ENCODE data around the gene SYT7. TPM values are rescaled to one million over a fixed set of nuclear protein-coding genes. Genes with fewer than 3 reads are reported as not detected.
"Not testable (repeated sequence)": the region's sequence is repeated elsewhere in the genome, so short reads cannot be mapped to it uniquely, and the experiment has no call there.

Gene SYT7
- polyA plus RNA-seq, 4 donors: 0.81 to 12.2 (median 3.0) TPM

DNA sequence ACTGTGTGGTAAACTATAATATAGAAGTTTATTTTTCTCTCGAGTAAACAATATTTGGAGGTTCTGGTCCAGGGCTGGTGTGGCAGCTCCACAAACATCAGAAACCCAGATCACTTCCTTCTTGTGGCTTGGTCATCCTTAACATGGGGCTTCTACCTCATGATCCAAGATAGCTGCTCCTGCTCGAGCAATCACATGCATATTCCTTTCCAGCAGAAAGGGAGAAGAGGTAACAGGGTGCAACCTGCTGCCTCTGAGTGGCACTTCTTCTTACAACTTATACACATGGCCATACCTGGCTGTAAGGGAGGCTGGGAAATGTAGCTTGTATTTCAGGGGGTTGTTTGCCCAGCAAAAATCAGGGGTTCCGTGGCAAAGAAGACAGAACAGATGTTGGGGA, 44.6 kb upstream of the SYT7 start:
- no peak overlapping the region for H3K4me3 ChIP-seq (ENCODE audit: low read depth in 1 of 3, low read length in 3 of 3)
- H3K9me3 ChIP-seq (ENCODE audit: control insufficient read depth in 2 of 2, insufficient read depth in 1 of 2, low read depth in 1 of 2, low read length in 1 of 2): no peaks in the 10 kb centered on the region
- H3K4me1 ChIP-seq (ENCODE audit: control insufficient read depth in 3 of 3, insufficient read depth in 2 of 3, low read depth in 1 of 3, low read length in 2 of 3): peaks cover 0 to 13% (median 0%) of the 10 kb centered on the region in 3 donors
- H3K27ac ChIP-seq (ENCODE audit: low read depth in 1 of 3, low read length in 2 of 3): no peak overlapping the region
- H3K27me3 ChIP-seq (ENCODE audit: control insufficient read depth in 3 of 3, insufficient read depth in 3 of 3, low read length in 3 of 3): no peaks in the 10 kb centered on the region
- WGBS, 3 donors: 86 to 91% (median 90%) methylated on average over 3 of the region's 3 CpGs
- H3K36me3 ChIP-seq (ENCODE audit: control insufficient read depth in 3 of 3, insufficient read depth in 2 of 3, low read depth in 1 of 3, low read length in 3 of 3): no peaks in the 10 kb centered on the region
- FAIRE-seq: no peak
- DNase-seq: no peak

DNA sequence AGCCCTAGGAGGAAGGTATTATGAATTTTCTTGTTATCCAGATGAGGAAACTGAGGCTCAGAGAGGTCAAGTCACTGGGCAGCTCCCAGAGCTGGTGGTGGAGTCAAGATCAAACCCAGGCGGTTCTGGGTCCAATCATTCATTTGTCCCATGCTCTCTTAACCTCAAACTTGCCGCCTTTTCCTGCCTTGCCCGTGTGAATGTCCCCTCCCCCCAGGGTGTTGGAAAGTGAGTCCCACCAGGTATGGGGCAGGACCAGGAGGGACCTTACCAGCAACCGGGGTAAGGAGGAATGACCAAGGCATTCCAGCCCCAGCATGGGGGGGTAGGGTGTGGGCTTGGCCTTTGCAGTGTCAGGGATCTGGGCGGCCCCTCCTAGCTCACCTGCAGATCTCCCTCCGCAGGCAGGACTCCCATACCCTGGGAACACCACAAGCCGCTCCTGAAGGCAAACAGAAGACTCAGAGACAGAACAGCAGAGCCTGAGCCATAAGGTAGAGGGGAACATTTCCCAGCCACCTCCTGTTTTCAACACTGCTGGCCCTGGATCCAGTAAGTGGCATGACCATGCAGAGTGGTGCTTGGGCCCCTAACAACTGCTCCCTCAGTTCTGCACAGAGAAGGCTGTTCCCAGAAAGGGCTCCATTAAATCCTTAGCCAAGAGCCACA, 41.2 kb upstream of the SYT7 start:
- Histone ChIP-seq H3K4me3 (ENCODE audit: low read depth in 1 of 3, low read length in 3 of 3) (no peak overlapping the region), H3K27ac (ENCODE audit: low read depth in 1 of 3, low read length in 2 of 3) (no peak overlapping the region), H3K27me3 (ENCODE audit: control insufficient read depth in 3 of 3, insufficient read depth in 3 of 3, low read length in 3 of 3) (peaks cover 0 to 8% (median 0%) of the 10 kb centered on the region in 3 donors), H3K36me3 (ENCODE audit: control insufficient read depth in 3 of 3, insufficient read depth in 2 of 3, low read depth in 1 of 3, low read length in 3 of 3) (no peaks in the 10 kb centered on the region), H3K4me1 (ENCODE audit: control insufficient read depth in 3 of 3, insufficient read depth in 2 of 3, low read depth in 1 of 3, low read length in 2 of 3) (peaks cover 0 to 7% (median 0%) of the 10 kb centered on the region in 3 donors), H3K9me3 (ENCODE audit: control insufficient read depth in 2 of 2, insufficient read depth in 1 of 2, low read depth in 1 of 2, low read length in 1 of 2) (no peaks in the 10 kb centered on the region)
- no peak for FAIRE-seq
- no peak for DNase-seq
- 63 to 76% (median 65%) methylated on average over 7 of the region's 7 CpGs for WGBS, 3 donors

DNA sequence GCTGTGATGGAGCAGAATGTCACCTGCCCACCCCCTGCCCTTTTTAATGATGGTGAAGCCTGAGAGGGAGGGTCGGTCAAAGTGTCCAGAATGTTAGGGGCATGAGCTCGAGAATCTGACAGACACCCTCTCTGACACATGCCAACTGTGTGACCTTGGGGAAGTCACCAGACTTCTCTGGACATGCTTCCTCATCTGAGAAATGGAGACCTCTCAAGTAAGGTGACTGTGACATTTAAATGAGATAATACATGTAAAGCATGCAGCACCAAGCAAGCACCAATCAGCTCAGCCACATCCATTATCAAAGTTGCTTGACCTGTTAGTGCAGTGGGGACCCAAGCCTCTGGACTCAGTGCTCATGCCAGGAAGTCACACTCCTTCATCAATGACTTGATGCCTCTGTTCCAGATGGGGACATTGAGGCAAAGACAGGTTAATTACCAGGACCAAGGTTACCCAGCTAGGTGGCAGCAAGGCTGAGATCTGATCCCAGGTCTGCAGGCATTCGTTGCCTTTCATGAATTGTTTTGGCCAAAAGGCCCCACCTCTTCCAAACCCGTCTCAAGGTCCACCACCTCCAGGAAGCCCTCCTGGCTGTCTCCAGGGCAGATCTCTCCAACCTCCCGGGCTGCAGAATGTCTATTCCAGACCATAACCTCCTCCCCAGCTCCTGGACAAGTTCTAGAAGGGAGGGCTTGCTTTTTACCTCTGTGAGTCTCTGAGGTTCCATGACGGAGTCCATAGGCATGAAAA, 38.8 kb upstream of the SYT7 start:
- Histone ChIP-seq H3K27me3 (ENCODE audit: control insufficient read depth in 3 of 3, insufficient read depth in 3 of 3, low read length in 3 of 3) (peaks cover 0 to 8% (median 0%) of the 10 kb centered on the region in 3 donors), H3K36me3 (ENCODE audit: control insufficient read depth in 3 of 3, insufficient read depth in 2 of 3, low read depth in 1 of 3, low read length in 3 of 3) (no peaks in the 10 kb centered on the region), H3K27ac (ENCODE audit: low read depth in 1 of 3, low read length in 2 of 3) (no peak overlapping the region), H3K4me3 (ENCODE audit: low read depth in 1 of 3, low read length in 3 of 3) (no peak overlapping the region), H3K9me3 (ENCODE audit: control insufficient read depth in 2 of 2, insufficient read depth in 1 of 2, low read depth in 1 of 2, low read length in 1 of 2) (no peaks in the 10 kb centered on the region), H3K4me1 (ENCODE audit: control insufficient read depth in 3 of 3, insufficient read depth in 2 of 3, low read depth in 1 of 3, low read length in 2 of 3) (no peaks in the 10 kb centered on the region)
- WGBS, 3 donors: 47 to 70% (median 57%) methylated on average over 6 of the region's 6 CpGs
- no peak for DNase-seq
- no peak for FAIRE-seq

DNA sequence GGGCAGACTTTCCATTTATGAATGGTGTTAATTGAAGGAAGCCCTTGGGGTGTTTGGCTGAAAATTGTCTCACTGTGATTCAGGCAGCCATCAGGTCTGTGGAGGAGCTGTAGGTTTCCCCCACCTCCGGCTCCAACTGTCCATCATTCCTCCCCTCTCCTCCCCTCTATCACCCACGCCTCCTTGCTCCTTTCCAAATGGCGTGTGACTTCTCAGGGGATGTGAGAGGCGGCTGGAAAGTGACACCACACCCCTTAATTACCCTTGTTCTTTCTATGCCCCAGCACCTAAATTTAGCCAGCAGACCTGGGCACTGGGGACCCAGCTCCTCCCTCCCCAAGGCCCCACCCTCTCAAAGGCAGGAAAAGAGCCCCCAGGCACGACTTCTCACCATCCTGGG, 38.1 kb upstream of the SYT7 start:
- Histone ChIP-seq H3K36me3 (ENCODE audit: control insufficient read depth in 3 of 3, insufficient read depth in 2 of 3, low read depth in 1 of 3, low read length in 3 of 3) (no peaks in the 10 kb centered on the region), H3K9me3 (ENCODE audit: control insufficient read depth in 2 of 2, insufficient read depth in 1 of 2, low read depth in 1 of 2, low read length in 1 of 2) (no peaks in the 10 kb centered on the region), H3K27ac (ENCODE audit: low read depth in 1 of 3, low read length in 2 of 3) (no peak overlapping the region), H3K27me3 (ENCODE audit: control insufficient read depth in 3 of 3, insufficient read depth in 3 of 3, low read length in 3 of 3) (peaks cover 0 to 8% (median 0%) of the 10 kb centered on the region in 3 donors), H3K4me1 (ENCODE audit: control insufficient read depth in 3 of 3, insufficient read depth in 2 of 3, low read depth in 1 of 3, low read length in 2 of 3) (no peaks in the 10 kb centered on the region), H3K4me3 (ENCODE audit: low read depth in 1 of 3, low read length in 3 of 3) (no peak overlapping the region)
- FAIRE-seq (no peak), DNase-seq (no peak)
- WGBS, 3 donors: 17 to 29% (median 17%) methylated on average over 5 of the region's 5 CpGs

GRCh38 chr11:61617515-61617914, 36.6 kb upstream of the SYT7 start:
- DNase-seq: no peak
- H3K4me3 ChIP-seq (ENCODE audit: low read depth in 1 of 3, low read length in 3 of 3): no peak overlapping the region
- H3K4me1 ChIP-seq (ENCODE audit: control insufficient read depth in 3 of 3, insufficient read depth in 2 of 3, low read depth in 1 of 3, low read length in 2 of 3): no peaks in the 10 kb centered on the region
- H3K9me3 ChIP-seq (ENCODE audit: control insufficient read depth in 2 of 2, insufficient read depth in 1 of 2, low read depth in 1 of 2, low read length in 1 of 2): no peaks in the 10 kb centered on the region
- FAIRE-seq: no peak
- H3K27ac ChIP-seq (ENCODE audit: low read depth in 1 of 3, low read length in 2 of 3): no peak overlapping the region
- no peaks in the 10 kb centered on the region for H3K36me3 ChIP-seq (ENCODE audit: control insufficient read depth in 3 of 3, insufficient read depth in 2 of 3, low read depth in 1 of 3, low read length in 3 of 3)
- H3K27me3 ChIP-seq (ENCODE audit: control insufficient read depth in 3 of 3, insufficient read depth in 3 of 3, low read length in 3 of 3): peaks cover 0 to 8% (median 0%) of the 10 kb centered on the region in 3 donors
- 75 to 95% (median 92%) methylated on average over 4 of the region's 4 CpGs for WGBS, 3 donors

DNA sequence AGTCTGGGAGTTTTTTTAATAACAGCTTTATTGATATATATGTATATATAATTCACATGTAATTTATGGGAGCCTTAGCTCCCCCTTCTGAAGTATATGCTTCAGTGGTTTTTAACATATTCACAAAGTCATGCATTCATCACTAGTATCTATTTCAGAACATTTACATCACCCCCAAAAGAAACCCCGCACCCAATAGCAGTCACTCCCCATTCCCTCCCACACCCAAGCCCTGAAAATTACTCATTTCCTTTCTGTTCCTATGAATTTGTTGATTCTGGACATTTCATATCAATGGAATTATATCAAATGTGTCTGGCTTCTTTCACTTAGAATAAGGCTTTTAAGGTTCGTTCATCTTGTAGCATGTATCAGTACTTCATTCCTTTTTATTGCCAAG, 35.6 kb upstream of the SYT7 start:
- 78 to 79% (median 79%) methylated on average over 2 of the region's 2 CpGs for WGBS, 3 donors
- Histone ChIP-seq H3K9me3 (ENCODE audit: control insufficient read depth in 2 of 2, insufficient read depth in 1 of 2, low read depth in 1 of 2, low read length in 1 of 2) (no peaks in the 10 kb centered on the region), H3K27me3 (ENCODE audit: control insufficient read depth in 3 of 3, insufficient read depth in 3 of 3, low read length in 3 of 3) (peaks cover 0 to 8% (median 0%) of the 10 kb centered on the region in 3 donors), H3K36me3 (ENCODE audit: control insufficient read depth in 3 of 3, insufficient read depth in 2 of 3, low read depth in 1 of 3, low read length in 3 of 3) (no peaks in the 10 kb centered on the region), H3K27ac (ENCODE audit: low read depth in 1 of 3, low read length in 2 of 3) (no peak overlapping the region), H3K4me3 (ENCODE audit: low read depth in 1 of 3, low read length in 3 of 3) (no peak overlapping the region), H3K4me1 (ENCODE audit: control insufficient read depth in 3 of 3, insufficient read depth in 2 of 3, low read depth in 1 of 3, low read length in 2 of 3) (no peaks in the 10 kb centered on the region)
- DNase-seq: no peak
- FAIRE-seq: no peak

DNA sequence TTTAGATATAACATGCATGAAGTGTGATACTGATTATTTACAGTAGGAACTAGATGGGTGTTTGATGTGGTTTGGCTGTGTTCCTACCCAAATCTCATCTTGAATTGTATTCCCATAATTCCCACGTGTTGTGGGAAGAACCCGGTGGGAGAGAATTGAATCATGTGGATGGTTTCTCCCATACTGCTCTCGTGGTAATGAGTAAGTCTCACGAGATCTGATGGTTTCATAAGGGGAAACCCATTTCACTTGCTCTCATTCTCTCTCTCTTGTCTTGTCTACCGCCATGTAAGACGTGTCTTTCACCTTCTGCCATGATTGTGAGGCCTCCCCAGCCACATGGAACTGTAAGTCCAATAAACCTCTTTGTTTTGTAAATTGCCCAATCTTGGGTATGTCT, 33.9 kb upstream of the SYT7 start:
- DNase-seq; FAIRE-seq; H3K4me3 ChIP-seq (ENCODE audit: low read depth in 1 of 3, low read length in 3 of 3); H3K36me3 ChIP-seq (ENCODE audit: control insufficient read depth in 3 of 3, insufficient read depth in 2 of 3, low read depth in 1 of 3, low read length in 3 of 3); H3K27ac ChIP-seq (ENCODE audit: low read depth in 1 of 3, low read length in 2 of 3); H3K9me3 ChIP-seq (ENCODE audit: control insufficient read depth in 2 of 2, insufficient read depth in 1 of 2, low read depth in 1 of 2, low read length in 1 of 2): not testable (repeated sequence)
- peaks cover 0 to 11% (median 0%) of the 10 kb centered on the region in 3 donors for H3K4me1 ChIP-seq (ENCODE audit: control insufficient read depth in 3 of 3, insufficient read depth in 2 of 3, low read depth in 1 of 3, low read length in 2 of 3)
- peaks cover 0 to 11% (median 0%) of the 10 kb centered on the region in 3 donors for H3K27me3 ChIP-seq (ENCODE audit: control insufficient read depth in 3 of 3, insufficient read depth in 3 of 3, low read length in 3 of 3)
- 46 to 56% (median 49%) methylated on average over 6 of the region's 6 CpGs for WGBS, 3 donors

GRCh38 chr11:61613870-61614269, 33.0 kb upstream of the SYT7 start:
- WGBS, 3 donors: 65 to 75% (median 71%) methylated on average over 10 of the region's 10 CpGs
- Histone ChIP-seq H3K4me1 (ENCODE audit: control insufficient read depth in 3 of 3, insufficient read depth in 2 of 3, low read depth in 1 of 3, low read length in 2 of 3) (peaks cover 0 to 20% (median 0%) of the 10 kb centered on the region in 3 donors), H3K27ac (ENCODE audit: low read depth in 1 of 3, low read length in 2 of 3) (no peak overlapping the region), H3K36me3 (ENCODE audit: control insufficient read depth in 3 of 3, insufficient read depth in 2 of 3, low read depth in 1 of 3, low read length in 3 of 3) (no peaks in the 10 kb centered on the region), H3K4me3 (ENCODE audit: low read depth in 1 of 3, low read length in 3 of 3) (no peak overlapping the region), H3K27me3 (ENCODE audit: control insufficient read depth in 3 of 3, insufficient read depth in 3 of 3, low read length in 3 of 3) (peaks cover 0 to 7% (median 0%) of the 10 kb centered on the region in 3 donors), H3K9me3 (ENCODE audit: control insufficient read depth in 2 of 2, insufficient read depth in 1 of 2, low read depth in 1 of 2, low read length in 1 of 2) (no peaks in the 10 kb centered on the region)
- DNase-seq: no peak
- no peak for FAIRE-seq
